ENCODE data around the gene RBMS1. TPM values are rescaled to one million over a fixed set of nuclear protein-coding genes. Genes with fewer than 3 reads are reported as not detected.
A peak's percentile ranks its signal among the peaks of the same experiment; 100 is the strongest.

RBMS1 gene
- total RNA-seq, 1 donor, result 170 TPM

DNA sequence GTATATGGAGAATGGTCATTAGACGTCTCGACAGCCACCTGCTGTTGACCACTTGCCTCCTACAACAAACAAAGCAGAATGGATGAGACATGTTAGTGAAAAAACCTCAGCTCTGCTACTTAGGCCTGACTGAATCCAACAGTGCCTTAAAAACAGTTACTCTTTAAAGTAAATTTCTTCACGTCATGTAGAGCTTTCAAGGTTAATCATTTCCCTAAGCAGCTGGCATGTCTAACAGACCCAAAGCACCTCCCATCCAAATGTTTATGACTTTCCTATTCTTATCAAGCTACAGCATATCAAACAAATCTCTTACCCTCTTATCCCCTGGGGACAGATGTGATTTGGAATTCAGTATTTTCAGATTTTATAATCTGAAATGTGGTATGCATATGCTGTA lies 218.0 kb downstream of the RBMS1 start:
- no peak overlapping the region for H3K4me3 ChIP-seq (ENCODE audit: low read depth, low read length)
- DNase-seq (ENCODE audit: low read depth), result no peak
- no peak for TF ChIP-seq CTCF (IDR thresholded peaks at IDR 0.05; ENCODE audit: insufficient read depth, low read length)

- no peak for TF ChIP-seq CTCF (IDR thresholded peaks at IDR 0.05; ENCODE audit: insufficient read depth, low read length)
- H3K4me3 ChIP-seq (ENCODE audit: low read depth, low read length), result peak overlapping the region; percentile 16
- peak; percentile 45 for DNase-seq (ENCODE audit: low read depth)
Observed at GRCh38 chr2:160271171-160272086, 222.2 kb downstream of the RBMS1 start.

GRCh38 chr2:160270571-160271113 lies 223.0 kb downstream of the RBMS1 start:
- peak overlapping the region; percentile 26 for H3K4me3 ChIP-seq (ENCODE audit: low read depth, low read length)
- no peak for DNase-seq (ENCODE audit: low read depth)
- peak; percentile 44 for TF ChIP-seq CTCF (IDR thresholded peaks at IDR 0.05; ENCODE audit: insufficient read depth, low read length)

DNA sequence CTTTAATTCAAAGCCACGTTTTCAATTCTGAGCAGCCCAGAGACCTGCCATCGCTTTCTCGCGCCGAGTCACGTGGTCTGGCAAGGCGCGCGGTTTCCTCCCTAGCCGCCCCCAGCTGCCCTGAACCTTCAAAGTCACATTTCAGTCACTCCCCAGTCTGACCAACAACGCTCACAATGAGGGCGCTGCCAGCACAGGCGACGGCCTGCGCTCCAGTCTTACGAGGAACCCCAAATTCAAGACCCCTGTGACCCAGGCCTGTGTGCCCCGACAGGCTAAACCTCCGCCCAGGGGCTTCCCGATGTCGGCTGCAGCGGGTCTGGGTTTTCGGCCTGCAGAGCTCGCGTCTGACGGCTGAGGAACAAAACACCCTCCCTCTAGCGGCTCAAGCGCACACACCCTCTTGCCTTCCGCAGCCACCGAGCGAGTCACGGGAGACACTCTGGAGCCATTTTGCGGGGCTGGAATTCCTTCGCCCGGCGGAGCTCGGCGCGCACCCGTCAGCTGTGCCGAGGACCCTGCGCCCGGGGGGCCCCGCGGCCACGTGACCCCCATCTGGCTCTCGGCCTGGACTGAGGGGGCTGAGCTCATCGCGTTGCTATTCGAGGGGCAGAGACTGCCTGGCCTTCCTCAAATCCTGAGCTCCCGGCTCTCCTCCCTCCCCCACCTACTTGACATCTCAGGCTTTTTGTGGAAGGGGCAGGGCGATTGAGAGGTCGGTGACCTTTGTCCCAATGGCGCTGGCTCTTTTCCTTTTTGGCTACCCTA lies 223.6 kb downstream of the RBMS1 start:
- peak; percentile 98 for DNase-seq (ENCODE audit: low read depth)
- TF ChIP-seq CTCF (IDR thresholded peaks at IDR 0.05; ENCODE audit: insufficient read depth, low read length), result peak; percentile 77

GRCh38 chr2:160269365-160269764 lies 224.2 kb downstream of the RBMS1 start:
- peak overlapping the region; percentile 54 for H3K4me3 ChIP-seq (ENCODE audit: low read depth, low read length)
- no peak for TF ChIP-seq CTCF (IDR thresholded peaks at IDR 0.05; ENCODE audit: insufficient read depth, low read length)
- peak; percentile 34 for DNase-seq (ENCODE audit: low read depth)

More for the DNA sequence above, 223.6 kb downstream of the RBMS1 start:
- H3K4me3 ChIP-seq (ENCODE audit: low read depth, low read length), result peak overlapping the region; percentile 54

GRCh38 chr2:160268151-160268781 lies 225.3 kb downstream of the RBMS1 start:
- peak; percentile 27 for DNase-seq (ENCODE audit: low read depth)
- H3K4me3 ChIP-seq (ENCODE audit: low read depth, low read length), result no peak overlapping the region
- TF ChIP-seq CTCF (IDR thresholded peaks at IDR 0.05; ENCODE audit: insufficient read depth, low read length), result no peak

Measured in fibroblast of the aortic adventitia (primary cell).